GM10266 (cell line): Measurements from ENCODE around the gene ZPLD1.

ENCODE experiments used
- DNase-seq: peaks from one replicate; pipeline ENCODE4 v3.0.0; 2012; ENCODE audit errors: extremely low spot score
- CTCF ChIP-seq: IDR thresholded peaks from 2 replicates; pipeline ENCODE4 v1.5.1; 2012; ENCODE audit warnings: mild to moderate bottlenecking, low read depth; ENCODE audit not compliant: control insufficient read depth, insufficient read depth; ENCODE audit errors: missing control alignments

Gene ZPLD1

GRCh38 chr3:102444101-102444500 lies 9.3 kb downstream of the ZPLD1 start:
- no peak for DNase-seq
- TF ChIP-seq CTCF, result no peak

GRCh38 chr3:102447272-102447671 lies 12.5 kb downstream of the ZPLD1 start:
- no peak for DNase-seq
- TF ChIP-seq CTCF, result no peak

GRCh38 chr3:102449341-102449740 lies 14.5 kb downstream of the ZPLD1 start:
- DNase-seq, result no peak
- TF ChIP-seq CTCF, result no peak

GRCh38 chr3:102449930-102450329 lies 15.1 kb downstream of the ZPLD1 start:
- no peak for DNase-seq
- no peak for TF ChIP-seq CTCF

GRCh38 chr3:102450976-102451375 lies 16.2 kb downstream of the ZPLD1 start:
- DNase-seq, result no peak
- no peak for TF ChIP-seq CTCF

GRCh38 chr3:102451543-102451942 lies 16.7 kb downstream of the ZPLD1 start:
- no peak for TF ChIP-seq CTCF

GRCh38 chr3:102454181-102454580 lies 19.4 kb downstream of the ZPLD1 start:
- no peak for TF ChIP-seq CTCF

More at GRCh38 chr3:102451543-102451942, 16.7 kb downstream of the ZPLD1 start:
- no peak for DNase-seq

More at GRCh38 chr3:102454181-102454580, 19.4 kb downstream of the ZPLD1 start:
- DNase-seq, result no peak
